ENCODE data around the gene BEND5. TPM values are rescaled to one million over a fixed set of nuclear protein-coding genes. Genes with fewer than 3 reads are reported as not detected.

The BEND5 gene
- total RNA-seq, 1 donor from 2014 or later = 10.6 TPM

- Mint-ChIP-seq H3K9me3 (no peaks in the 10 kb centered on the region), H3K27me3 (no peaks in the 10 kb centered on the region), H3K4me3 (no peak overlapping the region), H3K36me3 (peaks cover 25% of the 10 kb centered on the region), H3K4me1 (ENCODE audit: unreplicated experiment) (no peaks in the 10 kb centered on the region), H3K27ac (no peak overlapping the region)
- no peak for TF ChIP-seq CTCF (conservative IDR thresholded peaks at IDR 0.05)
- DNase-seq (ENCODE audit: extremely low spot score, unreplicated experiment) = no peak
Observed at GRCh38 chr1:48744032-48744431, 32.7 kb downstream of the BEND5 start.

GRCh38 chr1:48743480-48743879 lies 33.2 kb downstream of the BEND5 start:
- H3K9me3 Mint-ChIP-seq = no peaks in the 10 kb centered on the region
- no peaks in the 10 kb centered on the region for H3K4me1 Mint-ChIP-seq (ENCODE audit: unreplicated experiment)
- no peak overlapping the region for H3K27ac Mint-ChIP-seq
- peaks cover 25% of the 10 kb centered on the region for H3K36me3 Mint-ChIP-seq
- TF ChIP-seq CTCF (conservative IDR thresholded peaks at IDR 0.05) = no peak
- no peak overlapping the region for H3K4me3 Mint-ChIP-seq
- no peak for DNase-seq (ENCODE audit: extremely low spot score, unreplicated experiment)
- no peaks in the 10 kb centered on the region for H3K27me3 Mint-ChIP-seq

GRCh38 chr1:48741380-48741779 lies 35.3 kb downstream of the BEND5 start:
- no peak overlapping the region for H3K4me3 Mint-ChIP-seq
- no peak overlapping the region for H3K27ac Mint-ChIP-seq
- no peaks in the 10 kb centered on the region for H3K27me3 Mint-ChIP-seq
- no peaks in the 10 kb centered on the region for H3K9me3 Mint-ChIP-seq
- H3K36me3 Mint-ChIP-seq = peaks cover 20% of the 10 kb centered on the region
- TF ChIP-seq CTCF (conservative IDR thresholded peaks at IDR 0.05) = no peak
- H3K4me1 Mint-ChIP-seq (ENCODE audit: unreplicated experiment) = no peaks in the 10 kb centered on the region
- no peak for DNase-seq (ENCODE audit: extremely low spot score, unreplicated experiment)

- no peak overlapping the region for H3K27ac Mint-ChIP-seq
Observed at GRCh38 chr1:48740621-48741020, 36.1 kb downstream of the BEND5 start.

GRCh38 chr1:48739091-48739490 lies 37.6 kb downstream of the BEND5 start:
- Mint-ChIP-seq H3K4me3 (no peak overlapping the region), H3K4me1 (ENCODE audit: unreplicated experiment) (no peaks in the 10 kb centered on the region), H3K27me3 (no peaks in the 10 kb centered on the region), H3K36me3 (peaks cover 24% of the 10 kb centered on the region), H3K27ac (no peak overlapping the region), H3K9me3 (no peaks in the 10 kb centered on the region)
- no peak for TF ChIP-seq CTCF (conservative IDR thresholded peaks at IDR 0.05)
- DNase-seq (ENCODE audit: extremely low spot score, unreplicated experiment) = no peak

More at GRCh38 chr1:48740621-48741020, 36.1 kb downstream of the BEND5 start:
- H3K4me1 Mint-ChIP-seq (ENCODE audit: unreplicated experiment) = no peaks in the 10 kb centered on the region
- H3K9me3 Mint-ChIP-seq = no peaks in the 10 kb centered on the region
- TF ChIP-seq CTCF (conservative IDR thresholded peaks at IDR 0.05) = no peak
- H3K4me3 Mint-ChIP-seq = no peak overlapping the region
- peaks cover 17% of the 10 kb centered on the region for H3K36me3 Mint-ChIP-seq
- no peaks in the 10 kb centered on the region for H3K27me3 Mint-ChIP-seq
- DNase-seq (ENCODE audit: extremely low spot score, unreplicated experiment) = no peak

- H3K4me3 Mint-ChIP-seq = no peak overlapping the region
- DNase-seq (ENCODE audit: extremely low spot score, unreplicated experiment) = no peak
- no peaks in the 10 kb centered on the region for H3K4me1 Mint-ChIP-seq (ENCODE audit: unreplicated experiment)
- no peaks in the 10 kb centered on the region for H3K9me3 Mint-ChIP-seq
- no peak overlapping the region for H3K27ac Mint-ChIP-seq
- no peaks in the 10 kb centered on the region for H3K27me3 Mint-ChIP-seq
- no peak for TF ChIP-seq CTCF (conservative IDR thresholded peaks at IDR 0.05)
- H3K36me3 Mint-ChIP-seq = peaks cover 24% of the 10 kb centered on the region
Observed at GRCh38 chr1:48738356-48738755, 38.3 kb downstream of the BEND5 start.

All from type B pancreatic cell (in vitro differentiated cells).